Right lobe of liver (tissue), 6 donors: ENCODE measurements around the gene DST. TPM values are rescaled to one million over a fixed set of nuclear protein-coding genes. Genes with fewer than 3 reads are reported as not detected.
A peak's percentile ranks its signal among the peaks of the same experiment; 100 is the strongest.

Source experiments
- ATAC-seq, 4 donors: fragments of 200-7000 bp; cut with Tn5 transposase; one replicate each; pipeline ENCODE4 v1.9.1; 2020; ENCODE audit warnings: mild to moderate bottlenecking in 4 of 4, moderate library complexity in 4 of 4
- DNase-seq, 3 donors: peaks; one replicate each; pipeline ENCODE4 v3.0.0-alpha.2; 2020
- H3K27ac ChIP-seq, 3 donors: fragments of 200-600 bp; one replicate each; pipeline ENCODE4 v1.8.0; 2022
- H3K27me3 ChIP-seq, 2 donors: fragments of 200-600 bp; one replicate each; pipeline ENCODE4 v1.8.0; 2022
- H3K36me3 ChIP-seq, 4 donors: fragments of 200-600 bp; sonication (generic) in 1 of 4; one replicate each; pipeline versions ENCODE4 v1.5.1 to v1.8.0; 2017 to 2022; ENCODE audit warnings: control low read depth in 1 of 4
- H3K4me1 ChIP-seq, 4 donors: fragments of 200-600 bp; sonication (generic) in 1 of 4; one replicate each; pipeline versions ENCODE4 v1.5.1 to v1.8.0; 2017 to 2022; ENCODE audit warnings: control low read depth in 1 of 4
- H3K4me3 ChIP-seq, 3 donors: fragments of 200-600 bp; one replicate each; pipeline ENCODE4 v1.8.0; 2022
- H3K9me3 ChIP-seq, 4 donors: fragments of 200-600 bp; sonication (generic) in 1 of 4; one replicate each; pipeline versions ENCODE4 v1.5.1 to v1.8.0; 2017 to 2022; ENCODE audit warnings: control low read depth in 1 of 4
- POLR2A ChIP-seq: fragments of 450-650 bp; IDR thresholded peaks from one replicate; pipeline ENCODE4 v1.6.1; 2017; ENCODE audit warnings: antibody characterized with exemption, mild to moderate bottlenecking
- WGBS: methylation state at CpG from one replicate; pipeline ENCODE4 v1.1.6; 2018; ENCODE audit warnings: low coverage, low lambda C conversion rate; ENCODE audit not compliant: insufficient coverage; ENCODE audit errors: missing lambda C conversion rate; 5-methylcytosine and 5-hydroxymethylcytosine counted together
- intact Hi-C, 2 donors: fragments of 100-400 bp; cut with DNase I; formaldehyde crosslinking; loops; one replicate each; pipeline versions ENCODE4 v1.11.2 to v1.14.1; 2022
- total RNA-seq, 6 experiments: library from RNA; depleted of rRNA in 2 of 6; stranded (reverse); fragments of >200 nt in 2 of 6; fragmentation: NEBNext Ultra II Directional in 3 of 6; extraction: Animal tissue kit (Norgen Biotek cat#: 25700) in 3 of 6; gene quantifications; one replicate each; pipeline versions ENCODE4 v1.1.0 to v1.2.4, GENCODE V29; 2016 to 2023
- TF ChIP-seq, protein P1 (sequence below), 4 donors: fragments of 200-600 bp in 3 of 4; fragments of 450-650 bp in 1 of 4; IDR thresholded peaks; one replicate each; pipeline versions ENCODE4 v1.5.1 to v1.8.0; 2016 to 2022; ENCODE audit warnings: antibody characterized with exemption in 4 of 4, mild to moderate bottlenecking in 2 of 4
- donor health status: DM: no; HTN: yes; CAD: no.
- donor health status: DM: no; HTN: no; CAD: no.
- donor health status: DM: no; HTN: no; CAD: no.
- donor health status: DM: no; HTN: yes; CAD: no.
- donor health status: DM: no; HTN: yes; CAD: no.

Gene DST
- total RNA-seq, 6 experiments from 2014 or later: 92.1 to 207 (median 156) TPM

DNA sequence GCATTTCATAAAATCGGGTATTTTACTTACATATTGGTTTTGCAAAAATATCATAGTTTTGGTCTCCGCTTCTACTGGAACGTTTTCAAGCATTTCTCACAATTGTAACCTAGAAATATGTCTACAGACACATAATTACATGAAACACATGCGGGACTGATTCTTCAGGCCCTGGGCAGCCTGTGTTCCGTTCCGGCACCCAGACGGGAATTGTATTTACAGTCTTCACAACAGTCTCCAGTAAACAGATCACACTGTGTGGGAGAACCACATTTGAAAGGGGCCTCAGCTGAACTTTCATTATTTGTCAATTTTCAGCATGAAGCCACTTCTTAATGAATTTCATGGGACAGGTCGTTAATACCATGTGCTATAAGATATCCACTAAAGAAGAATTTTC, 196.9 kb downstream of the DST start:
- H3K9me3 ChIP-seq: no peaks in the 10 kb centered on the region
- no peaks in the 10 kb centered on the region for H3K36me3 ChIP-seq
- WGBS: 77% methylated on average over 8 of the region's 8 CpGs
- H3K4me3 ChIP-seq: no peak overlapping the region
- no peak for ATAC-seq
- no peak for DNase-seq
- no peak for TF ChIP-seq POLR2A
- TF ChIP-seq, protein P1, sequence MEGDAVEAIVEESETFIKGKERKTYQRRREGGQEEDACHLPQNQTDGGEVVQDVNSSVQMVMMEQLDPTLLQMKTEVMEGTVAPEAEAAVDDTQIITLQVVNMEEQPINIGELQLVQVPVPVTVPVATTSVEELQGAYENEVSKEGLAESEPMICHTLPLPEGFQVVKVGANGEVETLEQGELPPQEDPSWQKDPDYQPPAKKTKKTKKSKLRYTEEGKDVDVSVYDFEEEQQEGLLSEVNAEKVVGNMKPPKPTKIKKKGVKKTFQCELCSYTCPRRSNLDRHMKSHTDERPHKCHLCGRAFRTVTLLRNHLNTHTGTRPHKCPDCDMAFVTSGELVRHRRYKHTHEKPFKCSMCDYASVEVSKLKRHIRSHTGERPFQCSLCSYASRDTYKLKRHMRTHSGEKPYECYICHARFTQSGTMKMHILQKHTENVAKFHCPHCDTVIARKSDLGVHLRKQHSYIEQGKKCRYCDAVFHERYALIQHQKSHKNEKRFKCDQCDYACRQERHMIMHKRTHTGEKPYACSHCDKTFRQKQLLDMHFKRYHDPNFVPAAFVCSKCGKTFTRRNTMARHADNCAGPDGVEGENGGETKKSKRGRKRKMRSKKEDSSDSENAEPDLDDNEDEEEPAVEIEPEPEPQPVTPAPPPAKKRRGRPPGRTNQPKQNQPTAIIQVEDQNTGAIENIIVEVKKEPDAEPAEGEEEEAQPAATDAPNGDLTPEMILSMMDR (IDR thresholded peaks at IDR 0.05): no peak
- no peak overlapping the region for H3K27ac ChIP-seq
- H3K4me1 ChIP-seq: peaks cover 0 to 28% (median 12%) of the 10 kb centered on the region in 4 donors
- no peaks in the 10 kb centered on the region for H3K27me3 ChIP-seq
- intact Hi-C loops: no loop called here

DNA sequence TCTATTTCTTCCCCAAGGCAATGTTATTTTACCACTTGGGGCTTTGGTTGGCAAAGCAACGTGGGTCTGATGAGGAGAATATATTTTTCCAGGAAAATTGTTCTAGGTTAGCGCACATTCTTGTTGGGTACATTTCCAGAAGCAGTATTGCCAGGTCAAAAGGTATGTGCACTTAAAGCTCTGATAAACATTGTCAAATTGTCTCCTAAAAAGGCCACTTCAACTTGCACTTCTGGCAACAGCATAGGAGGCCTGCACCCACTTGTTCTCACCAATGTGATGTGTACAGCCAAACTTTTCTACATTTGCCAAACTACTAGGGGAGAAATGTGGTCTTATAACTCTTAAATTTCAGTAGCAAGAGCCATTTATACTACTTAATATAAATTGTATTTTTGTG, 197.8 kb downstream of the DST start:
- WGBS: 75% methylated on average over 2 of the region's 2 CpGs
- peaks cover 0 to 26% (median 12%) of the 10 kb centered on the region in 4 donors for H3K4me1 ChIP-seq
- intact Hi-C loops: no loop called here
- H3K9me3 ChIP-seq: no peaks in the 10 kb centered on the region
- TF ChIP-seq, protein P1 (IDR thresholded peaks at IDR 0.05): no peak
- TF ChIP-seq POLR2A: no peak
- H3K27ac ChIP-seq: no peak overlapping the region
- ATAC-seq (no peak), DNase-seq (no peak)
- no peaks in the 10 kb centered on the region for H3K36me3 ChIP-seq
- H3K27me3 ChIP-seq: no peaks in the 10 kb centered on the region
- H3K4me3 ChIP-seq: no peak overlapping the region

DNA sequence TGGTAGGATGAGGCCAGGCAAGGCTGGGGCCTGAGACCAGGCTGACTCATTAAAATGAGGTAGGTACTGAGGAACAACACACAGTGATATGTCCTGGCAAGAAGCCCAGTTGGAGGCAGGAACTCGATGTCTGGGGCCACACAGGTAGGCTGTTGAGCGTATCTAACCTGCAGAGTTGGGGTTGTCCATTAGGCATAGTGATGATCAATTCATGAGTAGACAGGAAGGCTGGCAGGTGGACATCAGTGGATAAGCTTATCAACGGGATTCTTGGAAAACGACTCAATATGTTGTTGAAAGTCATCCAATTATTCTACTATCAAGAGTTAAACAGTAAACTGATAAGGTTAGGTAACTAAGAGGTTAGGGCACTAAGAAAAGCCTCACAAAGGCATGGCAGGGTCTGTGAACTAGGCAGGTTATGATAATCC, 202.1 kb downstream of the DST start:
- H3K4me1 ChIP-seq: peaks cover 0 to 58% (median 27%) of the 10 kb centered on the region in 4 donors
- intact Hi-C loops: no loop called here
- H3K4me3 ChIP-seq: no peak overlapping the region
- ATAC-seq (peak; percentile 79 to 90 (median 82)), DNase-seq (peak in 2 of 3 donors; percentile 62 to 76)
- no peaks in the 10 kb centered on the region for H3K9me3 ChIP-seq
- H3K27ac ChIP-seq: peak overlapping the region in 1 of 3 donors; percentile 61
- no peaks in the 10 kb centered on the region for H3K27me3 ChIP-seq
- TF ChIP-seq POLR2A: no peak
- TF ChIP-seq, protein P1 (IDR thresholded peaks at IDR 0.05): no peak
- WGBS: 24% methylated on average over 4 of the region's 4 CpGs
- no peaks in the 10 kb centered on the region for H3K36me3 ChIP-seq

DNA sequence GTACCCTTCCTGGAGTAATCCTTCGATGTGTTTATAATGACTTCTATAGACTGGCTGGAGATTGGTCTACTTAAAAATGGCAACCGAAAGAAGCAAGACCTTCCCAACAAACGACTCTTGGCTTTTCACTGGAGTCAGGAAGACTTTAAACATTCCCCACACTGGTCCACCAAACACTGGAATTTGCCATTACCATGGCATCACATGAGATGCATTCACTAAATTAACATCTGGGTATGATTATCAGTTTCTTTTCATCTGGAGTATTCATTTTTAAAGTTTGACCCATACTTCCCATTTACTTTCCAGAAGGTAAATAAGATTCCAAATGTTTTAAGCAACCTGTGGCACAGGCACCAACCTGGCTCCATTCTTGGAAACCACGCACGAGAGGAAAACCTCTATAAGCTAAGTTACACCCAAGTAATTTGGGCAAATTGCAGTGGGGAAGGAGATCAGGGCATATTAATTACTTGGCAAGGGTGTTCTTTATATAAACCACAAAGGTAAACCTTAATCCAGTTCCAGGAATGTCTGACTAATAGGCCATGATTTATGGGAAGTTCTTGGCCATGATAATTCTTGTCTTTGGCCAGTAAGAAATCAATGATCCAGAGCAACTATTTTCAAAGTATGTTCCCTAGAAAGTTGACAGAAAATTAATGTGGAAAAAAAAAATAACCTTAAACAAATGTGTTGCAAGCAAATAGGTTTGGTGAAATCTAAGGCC, 205.4 kb downstream of the DST start:
- Histone ChIP-seq H3K27ac (peak overlapping the region in 1 of 3 donors; percentile 49), H3K4me1 (peaks cover 0 to 64% (median 30%) of the 10 kb centered on the region in 4 donors), H3K36me3 (no peaks in the 10 kb centered on the region), H3K27me3 (no peaks in the 10 kb centered on the region), H3K9me3 (no peaks in the 10 kb centered on the region), H3K4me3 (no peak overlapping the region)
- intact Hi-C loops: no loop called here
- DNase-seq (no peak), ATAC-seq (peak; percentile 3 to 63 (median 26))
- 67% methylated on average over 4 of the region's 5 CpGs for WGBS
- no peak for TF ChIP-seq POLR2A
- TF ChIP-seq, protein P1 (IDR thresholded peaks at IDR 0.05): no peak
